G401.6 (cell line): ENCODE results near the gene TTYH3.
A peak's percentile ranks its signal among the peaks of the same experiment; 100 is the strongest.
"Not testable (repeated sequence)": the region's sequence is repeated elsewhere in the genome, so short reads cannot be mapped to it uniquely, and the experiment has no call there.

Experiments
- FAIRE-seq: peaks from 2 replicates; lab custom pipeline; 2012; peaks lifted over from hg19 to GRCh38; lab: Jason Lieb, UNC

The TTYH3 gene

GRCh38 chr7:2603044-2603965 is 28.5 kb upstream of the TTYH3 start:
- FAIRE-seq, result no peak

- FAIRE-seq, result no peak
These were observed 27.1 kb upstream of the TTYH3 start for GRCh38 chr7:2604608-2605174.

- FAIRE-seq, result no peak
These were observed 25.9 kb upstream of the TTYH3 start for GRCh38 chr7:2605608-2606538.

- no peak for FAIRE-seq
These were observed 25.2 kb upstream of the TTYH3 start for GRCh38 chr7:2606539-2606936.

- no peak for FAIRE-seq
These were observed 24.5 kb upstream of the TTYH3 start for GRCh38 chr7:2607122-2607922.

- FAIRE-seq, result no peak
These were observed 23.6 kb upstream of the TTYH3 start for GRCh38 chr7:2607923-2608904.

GRCh38 chr7:2608921-2609411 is 22.8 kb upstream of the TTYH3 start:
- peak; percentile 95 for FAIRE-seq

DNA sequence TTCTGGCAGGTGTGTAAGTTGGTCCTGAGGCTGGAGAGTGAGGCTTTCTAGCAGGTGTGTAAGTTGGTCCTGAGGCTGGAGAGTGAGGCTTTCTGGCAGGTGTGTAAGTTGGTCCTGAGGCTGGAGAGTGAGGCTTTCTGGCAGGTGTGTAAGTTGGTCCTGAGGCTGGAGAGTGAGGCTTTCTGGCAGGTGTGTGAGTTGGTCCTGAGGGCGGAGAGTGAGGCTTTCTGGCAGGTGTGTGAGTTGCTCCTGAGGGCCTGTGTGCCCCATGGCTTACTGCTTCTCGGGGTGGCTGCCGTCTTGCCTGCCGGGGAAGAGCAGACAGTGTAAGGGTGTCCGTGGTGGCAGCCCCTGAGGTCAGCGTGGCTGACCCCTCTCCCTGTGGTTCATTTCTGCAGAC is 22.1 kb upstream of the TTYH3 start:
- not testable (repeated sequence) for FAIRE-seq

DNA sequence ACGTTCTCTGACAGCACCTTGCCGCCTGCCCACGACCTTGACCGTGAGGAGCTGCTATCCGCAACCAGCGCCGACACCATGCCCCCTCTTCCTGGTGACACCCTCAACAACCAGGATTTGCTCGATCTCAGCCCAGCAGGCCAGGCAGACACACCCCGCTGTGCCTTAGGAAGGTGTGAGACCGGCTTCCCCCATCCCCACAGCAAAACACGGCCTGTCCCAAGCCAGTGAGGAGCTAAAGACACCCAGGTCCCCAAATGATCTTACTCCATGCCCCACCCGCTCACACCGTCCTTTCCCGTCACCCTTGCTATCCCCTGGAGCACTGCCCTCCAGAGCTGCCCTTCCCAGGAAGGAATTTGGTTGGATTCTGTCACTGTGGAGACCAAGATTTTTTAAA is 21.3 kb upstream of the TTYH3 start:
- FAIRE-seq, result no peak

DNA sequence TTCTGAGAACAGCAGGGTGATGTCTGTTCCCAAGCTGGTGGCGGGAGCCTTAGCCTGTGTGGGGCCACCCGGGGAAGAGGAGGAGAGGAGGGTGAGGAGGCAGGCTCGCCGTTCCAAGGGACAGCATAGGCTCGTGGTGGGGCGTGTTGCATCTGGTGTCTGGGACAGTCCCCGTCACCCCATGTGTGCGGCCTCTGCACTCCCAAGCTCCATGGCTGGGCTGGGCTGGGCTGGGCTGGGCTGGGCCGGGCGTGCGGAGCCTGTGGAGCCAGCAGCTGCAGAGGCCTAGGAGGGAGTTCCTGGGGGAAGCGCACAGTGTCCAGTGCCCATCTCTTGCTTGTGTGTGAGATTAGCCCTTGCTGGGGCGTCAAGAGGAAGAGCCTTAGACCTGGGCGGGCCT is 20.9 kb upstream of the TTYH3 start:
- no peak for FAIRE-seq

DNA sequence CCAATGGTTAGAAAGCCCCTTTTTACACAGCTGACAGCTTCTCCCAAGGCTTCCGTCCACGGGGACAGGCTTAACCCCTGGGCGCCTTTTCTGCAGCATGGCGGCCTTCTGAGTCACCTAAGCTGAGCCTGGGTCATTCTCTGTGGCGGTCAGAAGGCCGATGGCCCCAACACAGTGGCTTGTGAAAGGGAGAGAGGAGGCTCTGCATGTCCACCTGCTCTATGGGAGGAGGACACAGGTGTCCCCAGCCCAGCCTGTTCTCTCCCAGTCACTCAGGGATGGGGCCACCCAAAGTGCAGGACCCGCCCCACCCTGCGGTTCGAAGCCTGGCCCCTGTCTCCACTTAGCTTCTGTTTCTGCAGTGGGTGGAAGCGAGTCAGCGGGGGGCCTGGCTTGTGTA is 20.4 kb upstream of the TTYH3 start:
- FAIRE-seq, result no peak

DNA sequence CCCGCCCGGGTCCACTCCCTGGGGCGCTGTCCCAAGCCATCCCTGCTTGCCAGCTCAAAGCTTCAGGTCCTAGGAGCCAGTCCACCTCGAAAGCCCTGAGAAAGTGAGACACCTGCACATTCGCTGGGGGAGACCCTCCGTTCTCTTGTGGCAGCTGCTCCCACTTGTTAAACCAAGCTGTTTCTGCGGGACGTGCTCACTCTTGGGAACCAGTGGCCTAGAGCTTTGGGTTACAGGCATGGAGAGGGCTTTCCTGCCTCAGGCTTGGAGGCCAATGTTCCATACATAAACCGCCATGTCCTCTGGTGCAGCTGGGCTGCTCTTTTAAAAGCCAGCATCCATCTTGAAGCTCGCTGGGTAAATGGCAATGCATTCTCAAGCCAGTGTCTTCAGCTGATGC is 19.9 kb upstream of the TTYH3 start:
- no peak for FAIRE-seq

DNA sequence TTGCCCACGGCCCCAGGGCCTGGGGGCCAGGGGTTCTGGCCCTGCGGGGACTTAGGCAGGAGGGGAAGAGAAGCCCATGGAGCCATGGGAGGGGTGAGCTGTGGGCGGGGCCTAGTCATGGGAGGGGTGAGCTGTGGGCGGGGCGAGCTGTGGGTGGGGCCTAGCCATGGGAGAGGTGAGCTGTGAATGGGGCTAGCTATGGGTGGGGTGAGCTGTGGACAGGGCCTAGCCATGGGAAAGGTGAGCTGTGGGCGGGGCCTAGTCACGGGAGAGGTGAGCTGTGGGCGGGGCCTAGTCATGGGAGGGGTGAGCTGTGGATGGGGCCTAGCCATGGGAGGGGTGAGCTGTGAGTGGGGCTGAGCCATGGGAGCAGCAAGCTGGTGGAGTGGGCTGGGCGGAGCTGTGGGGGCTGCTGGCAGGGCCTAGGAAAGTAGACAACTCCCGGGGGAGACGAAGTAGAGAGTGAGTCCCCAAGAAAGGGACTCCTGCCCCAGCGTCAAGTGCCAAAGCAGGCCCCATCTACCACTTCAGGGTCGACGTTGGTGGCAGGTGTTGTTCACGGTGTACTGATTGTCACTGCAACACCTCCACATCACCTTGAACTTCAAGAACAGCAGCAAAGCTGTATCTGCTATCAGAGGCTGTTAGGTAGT is 19.2 kb upstream of the TTYH3 start:
- FAIRE-seq, result no peak

- FAIRE-seq, result no peak
These were observed 18.5 kb upstream of the TTYH3 start for GRCh38 chr7:2613098-2613930.

GRCh38 chr7:2613931-2614600 is 17.7 kb upstream of the TTYH3 start:
- FAIRE-seq, result no peak

DNA sequence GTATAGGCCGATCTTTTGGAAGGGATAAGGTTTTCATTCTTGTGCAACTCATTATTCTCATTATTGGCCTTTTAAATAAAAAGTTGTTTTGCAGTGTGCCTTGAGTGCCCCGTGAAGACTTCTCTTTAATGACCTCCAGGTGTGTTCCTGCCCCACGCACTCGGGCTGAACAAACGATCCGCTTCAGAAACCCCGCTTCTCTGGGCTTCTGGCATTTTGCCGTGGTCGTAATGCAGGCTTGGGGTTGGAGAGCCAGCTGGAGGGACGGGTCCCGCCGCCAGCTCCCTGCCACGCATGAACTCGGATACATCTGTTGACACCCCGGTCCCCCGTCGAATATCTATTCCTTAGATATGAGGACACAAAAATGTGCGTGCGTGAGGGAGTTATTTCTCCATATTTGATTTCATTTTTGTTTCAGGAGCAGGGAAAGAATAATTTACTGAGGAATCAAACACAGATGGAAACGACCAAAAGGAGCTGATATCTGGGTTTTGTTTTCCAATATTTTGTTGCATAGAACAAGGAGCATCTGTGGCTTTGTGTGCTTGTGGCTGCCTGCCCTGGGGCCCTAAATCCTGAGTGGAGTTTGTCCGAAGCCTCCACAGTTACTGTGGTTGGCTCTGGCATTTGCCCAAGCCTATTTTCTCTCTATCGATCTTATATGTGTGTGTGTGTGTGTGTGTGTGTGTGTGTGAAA is 17.0 kb upstream of the TTYH3 start:
- no peak for FAIRE-seq

- no peak for FAIRE-seq
These were observed 15.1 kb upstream of the TTYH3 start for GRCh38 chr7:2616387-2617324.
